SK-N-SH (cell line): Measurements from ENCODE around the gene SNAP25. TPM values are rescaled to one million over a fixed set of nuclear protein-coding genes. Genes with fewer than 3 reads are reported as not detected.

Experiments used
- CTCF ChIA-PET: fragments of 300-600, 350-600 bp; formaldehyde crosslinking; extraction: SDS; loops from one replicate; lab custom pipeline; 2021; lab: Yijun Ruan, JAX
- POLR2A ChIA-PET: fragments of 350-600 bp; sonication (Branson Sonifier 250); formaldehyde crosslinking; extraction: SDS; loops from one replicate; lab custom pipeline; 2020; ENCODE audit warnings: antibody characterized with exemption, inconsistent platforms; lab: Yijun Ruan, JAX
- DNase-seq: peaks from one replicate; pipeline ENCODE4 v3.0.0; 2012
- H2AFZ ChIP-seq: fragments of 200-600 bp; sonication (generic); 2 replicates; pipeline ENCODE4 v1.8.1; 2016; ENCODE audit warnings: antibody characterized with exemption, mild to moderate bottlenecking, low read depth
- H3F3A ChIP-seq: fragments of 200-600 bp; sonication (generic); replicated peaks from 2 replicates; pipeline ENCODE3; 2016; ENCODE audit warnings: antibody characterized with exemption, mild to moderate bottlenecking; ENCODE audit not compliant: insufficient read depth
- H3K27ac ChIP-seq, 2 experiments: fragments of 200-500 bp in 1 of 2; fragments of 200-600 bp in 1 of 2; sonication (Bioruptor generic) in 1 of 2; sonication (generic), shearing (Covaris generic) in 1 of 2; 2 replicates each; pipeline versions ENCODE4 v1.5.1 to v1.6.1; 2014 to 2016; ENCODE audit warnings: low read depth in 2 of 2, inconsistent platforms in 1 of 2, low read length in 1 of 2, mild to moderate bottlenecking in 1 of 2, mixed read lengths in 1 of 2
- H3K27me3 ChIP-seq: fragments of 200-600 bp; sonication (generic), shearing (Covaris generic); 2 replicates; pipeline ENCODE4 v1.6.1; 2016; ENCODE audit warnings: mixed run types; ENCODE audit not compliant: insufficient read depth
- H3K36me3 ChIP-seq, 2 experiments: fragments of 200-500 bp in 1 of 2; fragments of 200-600 bp in 1 of 2; sonication (Bioruptor generic) in 1 of 2; sonication (generic) in 1 of 2; replicated peaks in 1 of 2; 2 replicates each; pipeline versions ENCODE3 to v1.5.1; 2014 to 2016; ENCODE audit warnings: low read length in 1 of 2, mild to moderate bottlenecking in 1 of 2; ENCODE audit not compliant: insufficient read depth in 2 of 2, control insufficient read depth in 1 of 2
- H3K4me1 ChIP-seq, 2 experiments: fragments of 200-500 bp in 1 of 2; fragments of 200-600 bp in 1 of 2; sonication (Bioruptor generic) in 1 of 2; sonication (generic), shearing (Covaris generic) in 1 of 2; 2 replicates each; pipeline versions ENCODE4 v1.5.1 to v1.6.1; 2014 to 2016; ENCODE audit warnings: low read depth in 1 of 2, low read length in 1 of 2, mixed run types in 1 of 2; ENCODE audit not compliant: insufficient read depth in 2 of 2, control insufficient read depth in 1 of 2
- H3K4me2 ChIP-seq: fragments of 200-600 bp; sonication (generic), shearing (Covaris generic); 2 replicates; pipeline ENCODE4 v1.6.1; 2017; ENCODE audit warnings: mixed run types
- H3K4me3 ChIP-seq, 2 experiments: fragments of 200-500 bp in 1 of 2; fragments of 200-600 bp in 1 of 2; sonication (Bioruptor generic) in 1 of 2; sonication (generic), shearing (Covaris generic) in 1 of 2; 2 replicates each; pipeline versions ENCODE4 v1.5.1 to v1.8.1; 2014 to 2016; ENCODE audit warnings: low read depth in 2 of 2, inconsistent platforms in 1 of 2, low read length in 1 of 2, mild to moderate bottlenecking in 1 of 2, mixed read lengths in 1 of 2, moderate library complexity in 1 of 2
- H3K79me2 ChIP-seq: fragments of 200-600 bp; sonication (generic); 2 replicates; pipeline ENCODE4 v1.8.1; 2017; ENCODE audit warnings: mild to moderate bottlenecking; ENCODE audit not compliant: insufficient read depth
- H3K9ac ChIP-seq: fragments of 200-600 bp; sonication (generic); 2 replicates; pipeline ENCODE4 v1.6.1; 2017; ENCODE audit warnings: mixed run types
- H3K9me2 ChIP-seq: fragments of 200-600 bp; sonication (generic); 2 replicates; pipeline ENCODE4 v1.6.1; 2017; ENCODE audit warnings: mixed run types
- H3K9me3 ChIP-seq: fragments of 200-600 bp; sonication (generic); 2 replicates; pipeline ENCODE4 v1.6.1; 2017; ENCODE audit warnings: mixed run types, mild to moderate bottlenecking, moderate library complexity
- H4K20me1 ChIP-seq: fragments of 200-600 bp; sonication (generic); 2 replicates; pipeline ENCODE4 v1.6.1; 2017; ENCODE audit warnings: mild to moderate bottlenecking, mixed run types; ENCODE audit not compliant: insufficient read depth
- CHD2 ChIP-seq: fragments of 150-350 bp; IDR thresholded peaks from 2 replicates; pipeline ENCODE4 v1.6.1; 2018; ENCODE audit warnings: low read length; ENCODE audit not compliant: partially characterized antibody
- ELF1 ChIP-seq: IDR thresholded peaks from 2 replicates; pipeline ENCODE4 v1.4.0; 2012
- EP300 ChIP-seq, 2 experiments: IDR thresholded peaks; 2 replicates each; pipeline versions ENCODE4 v1.4.0 to v1.6.1; 2012; ENCODE audit warnings: borderline replicate concordance in 1 of 2, low read depth in 1 of 2, low read length in 1 of 2
- GABPA ChIP-seq: IDR thresholded peaks from 2 replicates; pipeline ENCODE4 v1.4.0; 2012; ENCODE audit warnings: low read depth, mild to moderate bottlenecking
- GATA2 ChIP-seq: sonication (generic); formaldehyde crosslinking; IDR thresholded peaks from 2 replicates; pipeline ENCODE4 v1.5.0; 2020; ENCODE audit warnings: mild to moderate bottlenecking, missing genetic modification reagents
- MXI1 ChIP-seq: IDR thresholded peaks from 2 replicates; pipeline ENCODE4 v1.6.1; 2012; ENCODE audit warnings: mild to moderate bottlenecking, low read depth, low read length, improper control_type of control experiment
- NFIC ChIP-seq: IDR thresholded peaks from 2 replicates; pipeline ENCODE4 v1.4.0; 2012; ENCODE audit warnings: borderline replicate concordance
- NRF1 ChIP-seq: IDR thresholded peaks from 2 replicates; pipeline ENCODE4 v1.6.1; 2012; ENCODE audit warnings: low read depth, mild to moderate bottlenecking, low read length
- RAD21 ChIP-seq: IDR thresholded peaks from 2 replicates; pipeline ENCODE4 v1.6.1; 2012; ENCODE audit warnings: mild to moderate bottlenecking, low read length
- RCOR1 ChIP-seq: fragments of 150-350 bp; IDR thresholded peaks from 2 replicates; pipeline ENCODE4 v1.6.1; 2017; ENCODE audit warnings: antibody characterized with exemption, low read length
- TEAD4 ChIP-seq: IDR thresholded peaks from 2 replicates; pipeline ENCODE4 v1.4.0; 2012; ENCODE audit warnings: mild to moderate bottlenecking, borderline replicate concordance; ENCODE audit not compliant: insufficient read depth
- WGBS: methylation state at CpG from one replicate; pipeline ENCODE4 v1.1.6; 2017; ENCODE audit warnings: low lambda C conversion rate; 5-methylcytosine and 5-hydroxymethylcytosine counted together
- polyA plus RNA-seq, 3 experiments: library from polyadenylated mRNA; depleted of rRNA; stranded (reverse); fragments of >200 nt; gene quantifications; 2 replicates each; pipeline ENCODE4 v1.2.3, GENCODE V29; 2012

The SNAP25 gene
- polyA plus RNA-seq, 1 of the 3 experiments (the other 2 are of a cell fraction), result 42.4 TPM

GRCh38 chr20:10278412-10278811, 59.8 kb downstream of the SNAP25 start:
- ChIA-PET CTCF (interaction anchor here (0.6 to 1.9 kb wide), 6 partner anchors 29 to 300 kb away, joined by 3 to 7 read pairs (median 3); no protein-coding TSS in a partner anchor), POLR2A (interaction anchor here (1.0 to 2.9 kb wide), 2 partner anchors 13 to 31 kb away, joined by 3 to 21 read pairs; no protein-coding TSS in a partner anchor)
- no peak for TF ChIP-seq NRF1
- 0 out of 2 replicates have a peak, but pooled peaks have one; percentile 22 for TF ChIP-seq MXI1
- TF ChIP-seq RCOR1, result peak; percentile 69; the same call in 1 of the 2 replicates
- peak; percentile 83 for TF ChIP-seq GATA2 (CRISPR knock-in tag)
- peak in 1 of 2 experiments; percentile 93; a peak in 2 of 4 replicates for TF ChIP-seq EP300 (IDR thresholded peaks at IDR 0.05; ENCODE audit: borderline replicate concordance in 1 of 2, low read depth in 1 of 2, low read length in 1 of 2)
- TF ChIP-seq GABPA, result no peak
- TF ChIP-seq TEAD4, result peak; percentile 29; the same call in 1 of the 2 replicates
- TF ChIP-seq RAD21, result no peak; the same call in 1 of the 2 replicates
- no peak for TF ChIP-seq ELF1
- TF ChIP-seq CHD2, result peak; percentile 65
- Histone ChIP-seq H3K9me2 (no peaks in the 10 kb centered on the region), H3K79me2 (no peaks in the 10 kb centered on the region), H3K9ac (no peak overlapping the region), H3F3A (peaks cover 2% of the 10 kb centered on the region), H3K4me3 (no peak overlapping the region), H2AFZ (no peak overlapping the region), H3K36me3 (peaks cover 0 to 10% of the 10 kb centered on the region in 2 experiments), H3K9me3 (no peaks in the 10 kb centered on the region), H3K4me1 (peaks cover 6 to 31% of the 10 kb centered on the region in 2 experiments; a peak in 3 of 4 replicates), H3K4me2 (no peak overlapping the region), H3K27ac (peak overlapping the region in 1 of 2 experiments; percentile 94; a peak in 2 of 4 replicates), H4K20me1 (no peaks in the 10 kb centered on the region), H3K27me3 (no peaks in the 10 kb centered on the region)
- WGBS, result 66% methylated on average over 4 of the region's 4 CpGs
- DNase-seq, result peak; percentile 27

- H3K36me3 ChIP-seq, result peaks cover 0 to 13% of the 10 kb centered on the region in 2 experiments
- no peak for TF ChIP-seq NFIC
- TF ChIP-seq, all 33 proteins: peak for 0
- Histone ChIP-seq H3K4me2 (no peak overlapping the region), H3K27ac (no peak overlapping the region; a peak in 1 of 4 replicates), H3K9me2 (no peaks in the 10 kb centered on the region), H3K4me1 (peaks cover 6 to 30% of the 10 kb centered on the region in 2 experiments; a peak in 3 of 4 replicates), H3K9me3 (no peaks in the 10 kb centered on the region), H3K4me3 (no peak overlapping the region), H3K9ac (no peak overlapping the region), H3K79me2 (no peaks in the 10 kb centered on the region), H2AFZ (no peak overlapping the region), H4K20me1 (no peaks in the 10 kb centered on the region), H3K27me3 (no peaks in the 10 kb centered on the region), H3F3A (peaks cover 5% of the 10 kb centered on the region)
- ChIA-PET CTCF (interaction anchor here (1.1 to 1.5 kb wide), 4 partner anchors 10 to 302 kb away, joined by 3 to 6 read pairs (median 4); no protein-coding TSS in a partner anchor), POLR2A (no interaction called here)
- 87% methylated on average over 5 of the region's 5 CpGs for WGBS
- no peak for DNase-seq
Measured at GRCh38 chr20:10280018-10280908, 61.6 kb downstream of the SNAP25 start.
